HepG2 (cell line): ENCODE data around the gene ORC2. TPM values are rescaled to one million over a fixed set of nuclear protein-coding genes. Genes with fewer than 3 reads are reported as not detected.

ENCODE experiments used
- ATAC-seq: fragments of 200-7000 bp; cut with Tn5 transposase; 3 replicates; pipeline ENCODE4 v1.9.1; 2020; ENCODE audit warnings: mild to moderate bottlenecking, moderate library complexity
- BruUV-seq: library from RNA; stranded (reverse); fragments of 400-500 nt; replicated peaks from 2 replicates; lab custom pipeline; 2021; lab: Mats Ljungman, UMichigan
- CTCF ChIA-PET: fragments of 300-600 bp; formaldehyde crosslinking; extraction: SDS; loops from one replicate; lab custom pipeline; 2021; ENCODE audit warnings: low total read pairs, inconsistent platforms, low intra/inter-chr PET ratio; lab: Yijun Ruan, JAX
- POLR2A ChIA-PET: fragments of 350-600 bp; sonication (Branson Sonifier 250); formaldehyde crosslinking; loops from one replicate; lab custom pipeline; 2020; ENCODE audit warnings: antibody characterized with exemption, inconsistent platforms; lab: Yijun Ruan, JAX
- DNase-seq: peaks from one replicate; pipeline ENCODE4 v3.0.0-alpha.2; 2015; ENCODE audit warnings: low spot score
- FAIRE-seq: peaks from 3 replicates; lab custom pipeline; 2011; peaks lifted over from hg19 to GRCh38; lab: Jason Lieb, UNC
- H2AFZ ChIP-seq: one replicate; pipeline ENCODE4 v1.6.1; 2011; ENCODE audit warnings: low read length, inconsistent platforms
- H3K27ac ChIP-seq: fragments of 300-600 bp; 3 replicates; pipeline ENCODE4 v1.8.0; 2011; ENCODE audit warnings: mixed run types, mild to moderate bottlenecking, mixed read lengths, low read length, inconsistent platforms; ENCODE audit not compliant: insufficient read depth; ENCODE audit errors: extremely low read length
- H3K27me3 ChIP-seq, 2 experiments: fragments of 200-600 bp in 1 of 2; 2 replicates in 1 of 2; 3 replicates in 1 of 2; pipeline versions ENCODE4 v1.6.0 to v1.8.0; 2011; ENCODE audit warnings: low read length in 2 of 2, mild to moderate bottlenecking in 2 of 2, moderate library complexity in 2 of 2, inconsistent platforms in 1 of 2; ENCODE audit not compliant: insufficient read depth in 2 of 2, control insufficient read depth in 1 of 2
- H3K36me3 ChIP-seq, 2 experiments: fragments of 200-600 bp in 1 of 2; replicated peaks in 1 of 2; 2 replicates in 1 of 2; 3 replicates in 1 of 2; pipeline versions ENCODE4 v1.5.1 to v1.8.0; 2011; ENCODE audit warnings: low read length in 2 of 2, inconsistent platforms in 1 of 2; ENCODE audit not compliant: insufficient read depth in 2 of 2, control insufficient read depth in 1 of 2
- H3K4me1 ChIP-seq: 2 replicates; pipeline ENCODE4 v1.5.1; 2012; ENCODE audit warnings: low read length, inconsistent platforms; ENCODE audit not compliant: insufficient read depth
- H3K4me2 ChIP-seq: 2 replicates; pipeline ENCODE4 v1.6.0; 2011; ENCODE audit warnings: low read depth, low read length, inconsistent platforms
- H3K4me3 ChIP-seq, 3 experiments: fragments of 200-600 bp in 1 of 3; sonication (generic), shearing (Covaris generic) in 1 of 3; replicated peaks in 1 of 3; 2 replicates each; pipeline ENCODE4 v1.5.1; 2011 to 2016; ENCODE audit warnings: low read length in 3 of 3, inconsistent platforms in 2 of 3, low read depth in 2 of 3, mild to moderate bottlenecking in 2 of 3, control low read depth in 1 of 3, mixed read lengths in 1 of 3; ENCODE audit not compliant: insufficient read depth in 1 of 3
- H3K79me2 ChIP-seq: one replicate; pipeline ENCODE4 v1.6.1; 2011; ENCODE audit warnings: low read length, inconsistent platforms; ENCODE audit not compliant: insufficient read depth
- H3K9ac ChIP-seq: 2 replicates; pipeline ENCODE4 v1.6.0; 2011; ENCODE audit warnings: mild to moderate bottlenecking, low read depth, low read length, inconsistent platforms; ENCODE audit not compliant: insufficient read depth
- H3K9me3 ChIP-seq: 2 replicates; pipeline ENCODE4 v1.5.1; 2012; ENCODE audit warnings: mild to moderate bottlenecking, low read length
- H4K20me1 ChIP-seq: 2 replicates; pipeline ENCODE4 v1.6.0; 2011; ENCODE audit warnings: inconsistent platforms, mild to moderate bottlenecking, low read length, moderate library complexity; ENCODE audit not compliant: insufficient read depth
- CHCHD3 ChIP-seq: sonication (generic); formaldehyde crosslinking; IDR thresholded peaks from 2 replicates; pipeline ENCODE4 v1.8.0; 2022; ENCODE audit warnings: mild to moderate bottlenecking, missing genetic modification reagents, moderate library complexity
- EHMT2 ChIP-seq: fragments of 200-600 bp; sonication (generic); IDR thresholded peaks from 2 replicates; pipeline ENCODE4 v1.7.0; 2017; ENCODE audit warnings: antibody characterized with exemption, low read depth, low read length, borderline replicate concordance
- GTF2F1 ChIP-seq: fragments of 150-350 bp; IDR thresholded peaks from 2 replicates; pipeline ENCODE4 v1.6.1; 2014; ENCODE audit warnings: low read length
- ISL2 ChIP-seq: sonication (generic); formaldehyde crosslinking; IDR thresholded peaks from 2 replicates; pipeline ENCODE4 v1.5.0; 2020; ENCODE audit warnings: missing genetic modification reagents
- MAFF ChIP-seq: IDR thresholded peaks from 2 replicates; pipeline ENCODE4 v1.6.1; 2011; ENCODE audit warnings: low read depth, low read length, improper control_type of control experiment
- POLR2AphosphoS5 ChIP-seq: IDR thresholded peaks from 2 replicates; pipeline ENCODE4 v1.6.1; 2012; ENCODE audit warnings: low read depth, low read length
- PRMT3 ChIP-seq: sonication (generic); formaldehyde crosslinking; IDR thresholded peaks from 2 replicates; pipeline ENCODE4 v1.8.1; 2022; ENCODE audit warnings: low read depth, mild to moderate bottlenecking, moderate library complexity, missing genetic modification reagents, borderline replicate concordance
- SRF ChIP-seq: IDR thresholded peaks from 2 replicates; pipeline ENCODE4 v1.6.1; 2011; ENCODE audit warnings: mild to moderate bottlenecking, low read depth, low read length, moderate library complexity
- ZNF232 ChIP-seq: sonication (generic); formaldehyde crosslinking; IDR thresholded peaks from 2 replicates; pipeline ENCODE4 v1.4.0; 2020; ENCODE audit warnings: missing genetic modification reagents, borderline replicate concordance
- ZNF326 ChIP-seq: sonication (generic); formaldehyde crosslinking; IDR thresholded peaks from 2 replicates; pipeline ENCODE4 v1.4.0; 2020; ENCODE audit warnings: missing genetic modification reagents, borderline replicate concordance
- ZNF891 ChIP-seq: sonication (generic); formaldehyde crosslinking; IDR thresholded peaks from 2 replicates; pipeline ENCODE4 v1.5.0; 2020; ENCODE audit warnings: mild to moderate bottlenecking, missing genetic modification reagents
- WGBS: methylation state at CpG from one replicate; pipeline ENCODE4 v1.1.6; 2017; ENCODE audit warnings: low lambda C conversion rate; 5-methylcytosine and 5-hydroxymethylcytosine counted together
- in situ Hi-C: cut with HindIII; loops from 2 replicates; pipeline ENCODE4 v1.10.0; 2017; ENCODE audit warnings: low pct_unique_long_range_greater_than_20kb; ENCODE audit not compliant: extremely low pct_ligation_motif_present
- intact Hi-C: fragments of 100-400 bp; cut with micrococcal nuclease; formaldehyde crosslinking; loops from one replicate; pipeline ENCODE4 v1.10.0; 2022; ENCODE audit not compliant: unreplicated experiment
- polyA plus RNA-seq, 8 experiments: library from polyadenylated mRNA; depleted of rRNA in 3 of 8; stranded (reverse) in 7 of 8; unstranded in 1 of 8; fragments of >200 nt; fragmentation: Illumina TruSeq in 4 of 8; extraction: Trizol in 4 of 8; gene quantifications; 2 replicates each; pipeline versions ENCODE4 v1.2.1 to v1.2.3, GENCODE V29; 2011 to 2016; ENCODE audit warnings: low read depth in 4 of 8, missing spikeins in 1 of 8, mixed read lengths in 1 of 8; ENCODE audit not compliant: insufficient read depth in 1 of 8
- total RNA-seq, 5 experiments: library from RNA; depleted of rRNA; stranded (reverse); fragments of >200 nt; fragmentation: Illumina TruSeq; extraction: Trizol; gene quantifications; 2 replicates each; pipeline ENCODE4 v1.2.3, GENCODE V29; 2016; ENCODE audit warnings: low read depth in 1 of 5
- TF ChIP-seq, protein P1 (sequence below): sonication (generic); formaldehyde crosslinking; IDR thresholded peaks from 2 replicates; pipeline ENCODE4 v1.5.0; 2020; ENCODE audit warnings: mild to moderate bottlenecking, missing genetic modification reagents, borderline replicate concordance
- TF ChIP-seq, protein P2 (sequence below): IDR thresholded peaks from 2 replicates; pipeline ENCODE4 v1.6.1; 2012; ENCODE audit warnings: low read length, improper control_type of control experiment
- TF ChIP-seq, protein P3 (sequence below): sonication (generic); formaldehyde crosslinking; IDR thresholded peaks from 2 replicates; pipeline ENCODE4 v1.4.0; 2020; ENCODE audit warnings: mild to moderate bottlenecking, missing genetic modification reagents

The ORC2 gene
- total and polyA plus RNA-seq, 2 of the 13 experiments (the other 11 are each of a cell fraction or from before 2014, with no cell fraction given) = 19.3 to 73.5 TPM

DNA sequence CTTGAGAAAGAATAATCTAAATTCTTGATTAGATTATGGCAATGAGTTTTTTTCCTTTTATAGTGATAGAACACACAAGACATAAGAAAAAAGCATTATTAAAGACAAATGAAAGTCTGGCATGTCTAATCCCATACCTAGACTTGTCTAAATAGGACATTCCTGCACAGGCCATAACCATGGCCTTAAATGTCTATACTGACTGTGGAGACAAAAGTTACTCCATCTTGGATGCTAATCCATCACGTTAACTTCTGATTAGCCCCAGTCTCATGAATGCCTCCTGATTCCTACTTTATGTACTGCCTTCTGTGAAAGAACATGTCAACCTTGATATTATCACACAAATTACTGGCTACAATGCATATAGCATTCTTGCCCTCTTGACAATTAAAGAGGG is 23.6 kb downstream of the ORC2 start:
- Histone ChIP-seq H3K27me3 (no peaks in the 10 kb centered on the region), H3K36me3 (peaks cover 30 to 84% of the 10 kb centered on the region in 2 experiments), H3K4me3 (no peak overlapping the region), H2AFZ (no peak overlapping the region), H3K79me2 (no peaks in the 10 kb centered on the region), H3K9me3 (no peaks in the 10 kb centered on the region), H3K4me1 (peaks cover 8% of the 10 kb centered on the region), H3K4me2 (no peak overlapping the region), H3K9ac (no peak overlapping the region), H4K20me1 (0 out of 2 replicates have a peak, but pooled peaks cover 6% of the 10 kb centered on the region), H3K27ac (no peak overlapping the region)
- FAIRE-seq (no peak), ATAC-seq (no peak), DNase-seq (no peak)
- intact Hi-C loops (no loop called here), in situ Hi-C loops (no loop called here)
- ChIA-PET POLR2A (no interaction called here), CTCF (no interaction called here)
- TF ChIP-seq ISL2 (CRISPR knock-in tag) (no peak), ZNF232 (CRISPR knock-in tag) (no peak), ZNF891 (CRISPR knock-in tag) (no peak), MAFF (no peak), CHCHD3 (CRISPR knock-in tag) (no peak), PRMT3 (CRISPR knock-in tag) (no peak), POLR2AphosphoS5 (no peak), ZNF326 (no peak), GTF2F1 (no peak), EHMT2 (no peak), SRF (no peak)
- TF ChIP-seq, protein P1, sequence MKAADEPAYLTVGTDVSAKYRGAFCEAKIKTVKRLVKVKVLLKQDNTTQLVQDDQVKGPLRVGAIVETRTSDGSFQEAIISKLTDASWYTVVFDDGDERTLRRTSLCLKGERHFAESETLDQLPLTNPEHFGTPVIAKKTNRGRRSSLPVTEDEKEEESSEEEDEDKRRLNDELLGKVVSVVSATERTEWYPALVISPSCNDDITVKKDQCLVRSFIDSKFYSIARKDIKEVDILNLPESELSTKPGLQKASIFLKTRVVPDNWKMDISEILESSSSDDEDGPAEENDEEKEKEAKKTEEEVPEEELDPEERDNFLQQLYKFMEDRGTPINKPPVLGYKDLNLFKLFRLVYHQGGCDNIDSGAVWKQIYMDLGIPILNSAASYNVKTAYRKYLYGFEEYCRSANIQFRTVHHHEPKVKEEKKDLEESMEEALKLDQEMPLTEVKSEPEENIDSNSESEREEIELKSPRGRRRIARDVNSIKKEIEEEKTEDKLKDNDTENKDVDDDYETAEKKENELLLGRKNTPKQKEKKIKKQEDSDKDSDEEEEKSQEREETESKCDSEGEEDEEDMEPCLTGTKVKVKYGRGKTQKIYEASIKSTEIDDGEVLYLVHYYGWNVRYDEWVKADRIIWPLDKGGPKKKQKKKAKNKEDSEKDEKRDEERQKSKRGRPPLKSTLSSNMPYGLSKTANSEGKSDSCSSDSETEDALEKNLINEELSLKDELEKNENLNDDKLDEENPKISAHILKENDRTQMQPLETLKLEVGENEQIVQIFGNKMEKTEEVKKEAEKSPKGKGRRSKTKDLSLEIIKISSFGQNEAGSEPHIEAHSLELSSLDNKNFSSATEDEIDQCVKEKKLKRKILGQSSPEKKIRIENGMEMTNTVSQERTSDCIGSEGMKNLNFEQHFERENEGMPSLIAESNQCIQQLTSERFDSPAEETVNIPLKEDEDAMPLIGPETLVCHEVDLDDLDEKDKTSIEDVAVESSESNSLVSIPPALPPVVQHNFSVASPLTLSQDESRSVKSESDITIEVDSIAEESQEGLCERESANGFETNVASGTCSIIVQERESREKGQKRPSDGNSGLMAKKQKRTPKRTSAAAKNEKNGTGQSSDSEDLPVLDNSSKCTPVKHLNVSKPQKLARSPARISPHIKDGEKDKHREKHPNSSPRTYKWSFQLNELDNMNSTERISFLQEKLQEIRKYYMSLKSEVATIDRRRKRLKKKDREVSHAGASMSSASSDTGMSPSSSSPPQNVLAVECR (CRISPR knock-in tag) = no peak
- TF ChIP-seq, protein P2, sequence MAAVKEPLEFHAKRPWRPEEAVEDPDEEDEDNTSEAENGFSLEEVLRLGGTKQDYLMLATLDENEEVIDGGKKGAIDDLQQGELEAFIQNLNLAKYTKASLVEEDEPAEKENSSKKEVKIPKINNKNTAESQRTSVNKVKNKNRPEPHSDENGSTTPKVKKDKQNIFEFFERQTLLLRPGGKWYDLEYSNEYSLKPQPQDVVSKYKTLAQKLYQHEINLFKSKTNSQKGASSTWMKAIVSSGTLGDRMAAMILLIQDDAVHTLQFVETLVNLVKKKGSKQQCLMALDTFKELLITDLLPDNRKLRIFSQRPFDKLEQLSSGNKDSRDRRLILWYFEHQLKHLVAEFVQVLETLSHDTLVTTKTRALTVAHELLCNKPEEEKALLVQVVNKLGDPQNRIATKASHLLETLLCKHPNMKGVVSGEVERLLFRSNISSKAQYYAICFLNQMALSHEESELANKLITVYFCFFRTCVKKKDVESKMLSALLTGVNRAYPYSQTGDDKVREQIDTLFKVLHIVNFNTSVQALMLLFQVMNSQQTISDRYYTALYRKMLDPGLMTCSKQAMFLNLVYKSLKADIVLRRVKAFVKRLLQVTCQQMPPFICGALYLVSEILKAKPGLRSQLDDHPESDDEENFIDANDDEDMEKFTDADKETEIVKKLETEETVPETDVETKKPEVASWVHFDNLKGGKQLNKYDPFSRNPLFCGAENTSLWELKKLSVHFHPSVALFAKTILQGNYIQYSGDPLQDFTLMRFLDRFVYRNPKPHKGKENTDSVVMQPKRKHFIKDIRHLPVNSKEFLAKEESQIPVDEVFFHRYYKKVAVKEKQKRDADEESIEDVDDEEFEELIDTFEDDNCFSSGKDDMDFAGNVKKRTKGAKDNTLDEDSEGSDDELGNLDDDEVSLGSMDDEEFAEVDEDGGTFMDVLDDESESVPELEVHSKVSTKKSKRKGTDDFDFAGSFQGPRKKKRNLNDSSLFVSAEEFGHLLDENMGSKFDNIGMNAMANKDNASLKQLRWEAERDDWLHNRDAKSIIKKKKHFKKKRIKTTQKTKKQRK = no peak
- TF ChIP-seq, protein P3, sequence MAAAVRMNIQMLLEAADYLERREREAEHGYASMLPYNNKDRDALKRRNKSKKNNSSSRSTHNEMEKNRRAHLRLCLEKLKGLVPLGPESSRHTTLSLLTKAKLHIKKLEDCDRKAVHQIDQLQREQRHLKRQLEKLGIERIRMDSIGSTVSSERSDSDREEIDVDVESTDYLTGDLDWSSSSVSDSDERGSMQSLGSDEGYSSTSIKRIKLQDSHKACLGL = no peak
- 93% methylated on average over 1 of the region's 1 CpG for WGBS
- no TSS peak for BruUV-seq
